BLaER1 treated with 17β-estradiol and CSF1 and Interleukin-3, amounts not matched to agents 10 nM and 100 nM (cell line): ENCODE data around the gene SLX9.
"Not testable (repeated sequence)": the region's sequence is repeated elsewhere in the genome, so short reads cannot be mapped to it uniquely, and the experiment has no call there.

Experiments used
- H3K27ac ChIP-seq, 11 experiments: shearing (Covaris generic); formaldehyde crosslinking; 2 replicates each; pipeline ENCODE4 v1.8.1; 2022
- H3K27me3 ChIP-seq, 11 experiments: shearing (Covaris generic); formaldehyde crosslinking; 2 replicates each; pipeline ENCODE4 v1.8.1; 2022
- H3K36me3 ChIP-seq, 11 experiments: shearing (Covaris generic); formaldehyde crosslinking; 2 replicates each; pipeline ENCODE4 v1.8.1; 2022
- H3K4me1 ChIP-seq, 10 experiments: shearing (Covaris generic); formaldehyde crosslinking; 2 replicates each; pipeline ENCODE4 v1.8.1; 2022
- H3K4me2 ChIP-seq, 11 experiments: shearing (Covaris generic); formaldehyde crosslinking; 2 replicates each; pipeline ENCODE4 v1.8.1; 2022
- H3K4me3 ChIP-seq, 10 experiments: shearing (Covaris generic); formaldehyde crosslinking; 2 replicates each; pipeline ENCODE4 v1.8.1; 2022
- H3K9ac ChIP-seq, 11 experiments: shearing (Covaris generic); formaldehyde crosslinking; 2 replicates each; pipeline ENCODE4 v1.8.1; 2022
- H3K9me3 ChIP-seq, 11 experiments: shearing (Covaris generic); formaldehyde crosslinking; replicated peaks in 1 of 11; 2 replicates each; pipeline ENCODE4 v1.8.1; 2022
- H4K20me1 ChIP-seq, 11 experiments: shearing (Covaris generic); formaldehyde crosslinking; 2 replicates each; pipeline ENCODE4 v1.8.1; 2022
- Cebpa-rat ChIP-seq, 11 experiments: shearing (Covaris generic); IDR thresholded peaks; 2 replicates each; pipeline ENCODE4 v1.8.1; 2022

Gene SLX9

DNA sequence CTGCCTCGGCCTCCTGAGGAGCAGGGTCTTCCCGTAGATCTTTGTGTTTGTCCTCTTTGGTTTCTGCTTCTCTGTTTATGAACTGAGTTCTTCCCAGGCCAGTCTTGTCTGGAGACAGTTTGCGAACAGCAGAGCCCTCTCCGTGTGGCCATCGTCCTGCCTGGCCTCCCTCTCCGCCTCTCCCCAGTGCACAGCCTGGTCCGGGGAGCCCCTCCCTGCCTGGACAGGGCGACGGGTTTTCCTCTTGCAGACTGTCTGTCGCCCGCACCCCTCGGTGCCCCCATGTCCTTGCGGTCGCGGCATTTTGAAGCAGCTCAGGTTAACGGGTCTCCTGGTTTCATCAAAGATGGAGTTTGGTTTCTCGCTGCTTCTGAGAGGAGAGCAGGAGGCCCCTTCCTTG, 34.8 kb downstream of the SLX9 start:
- H3K9ac ChIP-seq, result no peak overlapping the region
- no peak for TF ChIP-seq Cebpa-rat (IDR thresholded peaks at IDR 0.05)
- H3K36me3 ChIP-seq, result peaks cover 27 to 60% (median 42%) of the 10 kb centered on the region in 11 experiments
- no peak overlapping the region for H3K4me2 ChIP-seq
- peaks cover 0 to 54% (median 0%) of the 10 kb centered on the region in 11 experiments; a peak in 5 of 22 replicates for H3K27me3 ChIP-seq
- no peaks in the 10 kb centered on the region for H3K9me3 ChIP-seq
- no peak overlapping the region for H3K27ac ChIP-seq
- H3K4me3 ChIP-seq, result no peak overlapping the region
- H4K20me1 ChIP-seq, result peaks cover 42 to 90% (median 78%) of the 10 kb centered on the region in 11 experiments
- H3K4me1 ChIP-seq, result peaks cover 45 to 88% (median 69%) of the 10 kb centered on the region in 10 experiments

DNA sequence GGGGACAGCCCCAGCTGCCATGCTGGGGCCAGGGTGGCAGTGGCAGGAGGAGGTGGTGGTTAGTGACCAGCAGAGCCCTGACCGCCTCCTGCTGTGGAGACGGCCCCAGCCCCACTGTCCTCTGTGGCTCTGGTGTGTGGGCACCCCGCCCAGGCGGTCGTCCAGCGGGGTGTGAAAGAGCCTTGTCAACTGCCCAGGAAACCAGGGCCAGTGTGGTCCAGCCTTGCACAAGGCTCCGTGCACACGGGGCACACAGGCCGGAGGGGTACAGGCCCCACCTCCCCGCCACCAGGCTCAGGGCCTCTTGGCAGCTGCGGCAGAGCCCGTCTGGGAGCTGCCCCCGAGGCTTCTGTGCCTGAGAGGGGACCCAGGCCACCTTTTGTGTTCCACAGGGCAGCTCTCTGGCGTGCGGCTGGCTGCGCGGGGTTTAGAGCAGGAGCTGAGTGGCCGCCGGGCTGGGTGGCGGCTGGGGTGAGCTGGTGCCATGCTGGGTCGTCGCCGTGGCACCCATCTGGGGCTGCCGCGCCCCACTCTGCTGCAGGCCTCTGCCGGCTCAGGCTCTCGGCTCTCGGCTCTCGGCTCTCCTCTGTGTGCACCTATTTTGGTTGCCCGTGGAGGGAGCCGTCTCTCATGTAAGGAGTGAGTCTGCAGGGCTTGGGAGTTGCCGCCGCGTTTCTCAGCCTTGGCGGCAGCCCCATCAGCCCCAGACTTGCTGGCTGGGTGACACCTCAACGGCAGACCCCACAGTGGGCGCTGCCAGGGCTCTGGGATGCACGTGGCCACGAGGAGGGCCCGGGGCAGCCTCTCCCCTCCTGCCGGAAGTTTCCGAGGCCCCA, 36.1 kb downstream of the SLX9 start:
- Histone ChIP-seq H3K9ac (no peak overlapping the region), H4K20me1 (peaks cover 43 to 90% (median 74%) of the 10 kb centered on the region in 11 experiments), H3K27ac (no peak overlapping the region), H3K9me3 (no peaks in the 10 kb centered on the region), H3K4me3 (no peak overlapping the region), H3K27me3 (peaks cover 0 to 42% (median 0%) of the 10 kb centered on the region in 11 experiments; a peak in 5 of 22 replicates), H3K4me2 (peak overlapping the region in 9 of 11 experiments; percentile 12 to 44 (median 30); a peak in 10 of 22 replicates), H3K36me3 (peaks cover 27 to 63% (median 42%) of the 10 kb centered on the region in 11 experiments), H3K4me1 (peaks cover 32 to 88% (median 69%) of the 10 kb centered on the region in 10 experiments)
- no peak for TF ChIP-seq Cebpa-rat (IDR thresholded peaks at IDR 0.05)

GRCh38 chr21:44976556-44977393, 36.9 kb downstream of the SLX9 start:
- H3K36me3 ChIP-seq, result peaks cover 27 to 63% (median 42%) of the 10 kb centered on the region in 11 experiments
- not testable (repeated sequence) for H3K4me3 ChIP-seq, H3K9me3 ChIP-seq, H3K27ac ChIP-seq, H3K9ac ChIP-seq
- peaks cover 40 to 86% (median 66%) of the 10 kb centered on the region in 11 experiments for H4K20me1 ChIP-seq
- H3K4me2 ChIP-seq, result peak overlapping the region; percentile 22 to 50 (median 32); a peak in 18 of 22 replicates
- H3K4me1 ChIP-seq, result peaks cover 24 to 82% (median 63%) of the 10 kb centered on the region in 10 experiments
- peaks cover 0 to 33% (median 0%) of the 10 kb centered on the region in 11 experiments; a peak in 5 of 22 replicates for H3K27me3 ChIP-seq

DNA sequence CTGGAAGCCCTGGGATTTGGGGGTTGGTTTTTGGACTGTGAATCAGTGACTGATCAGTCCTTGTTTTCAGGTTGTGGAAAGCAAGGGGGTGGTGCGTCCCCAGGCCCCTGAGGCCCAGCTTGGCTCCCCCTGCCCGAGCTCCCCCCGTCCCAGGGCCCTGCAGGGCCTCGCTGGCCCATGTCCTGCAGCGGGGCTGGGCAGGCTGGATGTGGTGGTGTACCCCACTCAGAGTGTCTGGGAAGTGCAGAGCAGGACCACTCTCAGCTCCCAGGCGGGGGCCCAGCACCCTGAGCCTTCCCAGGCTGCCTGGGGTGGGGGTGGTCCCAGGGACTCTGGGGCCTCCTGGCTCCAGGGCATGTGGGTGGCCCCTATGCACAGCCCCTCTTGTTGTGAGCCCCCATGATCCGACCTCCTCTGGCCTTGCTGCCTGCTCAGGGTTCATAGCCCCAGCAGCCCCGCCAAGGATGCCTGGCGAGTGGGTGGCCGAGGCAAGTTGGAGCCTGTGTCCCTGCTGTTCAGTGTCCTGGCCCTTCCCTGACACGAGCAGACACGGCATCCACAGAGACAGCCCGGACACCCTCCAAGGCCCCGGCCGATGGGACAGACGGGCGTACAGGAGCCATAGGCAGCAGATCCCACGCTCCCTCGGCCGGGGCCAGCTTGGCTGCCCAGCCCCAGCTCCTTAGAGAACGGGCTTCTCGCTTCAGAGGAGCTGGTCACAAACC, 37.9 kb downstream of the SLX9 start:
- Histone ChIP-seq H4K20me1 (peaks cover 30 to 81% (median 60%) of the 10 kb centered on the region in 11 experiments; a peak in 21 of 22 replicates), H3K36me3 (peaks cover 27 to 57% (median 42%) of the 10 kb centered on the region in 11 experiments), H3K4me1 (peaks cover 21 to 77% (median 59%) of the 10 kb centered on the region in 10 experiments), H3K27ac (no peak overlapping the region; a peak in 1 of 22 replicates), H3K9me3 (no peaks in the 10 kb centered on the region), H3K4me3 (no peak overlapping the region), H3K27me3 (peaks cover 0 to 27% (median 0%) of the 10 kb centered on the region in 11 experiments; a peak in 5 of 22 replicates), H3K9ac (no peak overlapping the region), H3K4me2 (peak overlapping the region in 10 of 11 experiments; percentile 22 to 50 (median 32); a peak in 13 of 22 replicates)
- TF ChIP-seq Cebpa-rat (IDR thresholded peaks at IDR 0.05), result no peak

GRCh38 chr21:44979687-44980561, 40.1 kb downstream of the SLX9 start:
- no peak overlapping the region for H3K4me3 ChIP-seq
- H3K4me1 ChIP-seq, result peaks cover 22 to 79% (median 72%) of the 10 kb centered on the region in 10 experiments
- H3K4me2 ChIP-seq, result peak overlapping the region in 8 of 11 experiments; percentile 18 to 46 (median 34); a peak in 13 of 22 replicates
- 0 out of 22 replicates have a peak overlapping the region, but pooled peaks of 1 of the 11 experiments have one; percentile 34 for H3K27ac ChIP-seq
- H3K9me3 ChIP-seq, result no peaks in the 10 kb centered on the region
- H3K9ac ChIP-seq, result peak overlapping the region in 1 of 11 experiments; percentile 27; a peak in 1 of 22 replicates
- H3K27me3 ChIP-seq, result peaks cover 0 to 18% (median 0%) of the 10 kb centered on the region in 11 experiments; a peak in 8 of 22 replicates
- TF ChIP-seq Cebpa-rat (IDR thresholded peaks at IDR 0.05), result no peak
- peaks cover 19 to 43% (median 29%) of the 10 kb centered on the region in 11 experiments for H3K36me3 ChIP-seq
- H4K20me1 ChIP-seq, result peaks cover 17 to 77% (median 46%) of the 10 kb centered on the region in 11 experiments; a peak in 21 of 22 replicates

GRCh38 chr21:44980562-44981489, 41.0 kb downstream of the SLX9 start:
- peaks cover 0 to 20% (median 0%) of the 10 kb centered on the region in 11 experiments; a peak in 8 of 22 replicates for H3K27me3 ChIP-seq
- 0 out of 22 replicates have a peak overlapping the region, but pooled peaks of 1 of the 11 experiments have one; percentile 27 for H3K9ac ChIP-seq
- H3K27ac ChIP-seq, result 0 out of 22 replicates have a peak overlapping the region, but pooled peaks of 1 of the 11 experiments have one; percentile 14
- H3K9me3 ChIP-seq, result no peaks in the 10 kb centered on the region
- H3K4me3 ChIP-seq, result no peak overlapping the region
- H3K4me1 ChIP-seq, result peaks cover 29 to 79% (median 73%) of the 10 kb centered on the region in 10 experiments
- peaks cover 8 to 77% (median 42%) of the 10 kb centered on the region in 11 experiments; a peak in 21 of 22 replicates for H4K20me1 ChIP-seq
- no peak for TF ChIP-seq Cebpa-rat (IDR thresholded peaks at IDR 0.05)
- peaks cover 10 to 34% (median 20%) of the 10 kb centered on the region in 11 experiments; a peak in 20 of 22 replicates for H3K36me3 ChIP-seq
- peak overlapping the region in 7 of 11 experiments; percentile 18 to 46 (median 38); a peak in 11 of 22 replicates for H3K4me2 ChIP-seq
